Common myeloid progenitor, CD34-positive (primary cell): ENCODE data around the gene AKNA.

Experiments
- CTCF ChIA-PET: fragments of 350-600 bp; sonication (Branson Sonifier 250); formaldehyde crosslinking; loops from one replicate; lab custom pipeline; 2021; ENCODE audit warnings: antibody characterized with exemption; lab: Charles Lee
- POLR2A ChIA-PET: fragments of 350-600 bp; sonication (Branson Sonifier 250); formaldehyde crosslinking; loops from one replicate; lab custom pipeline; 2021; ENCODE audit warnings: antibody characterized with exemption; lab: Charles Lee
- DNase-seq, 3 donors: peaks; one replicate each; pipeline versions ENCODE4 v3.0.0 to v3.0.0-alpha.2; 2013
- H3K27ac ChIP-seq, 2 experiments: 1 replicate in 1 of 2; 2 replicates in 1 of 2; pipeline ENCODE4 v1.7.0; 2013; ENCODE audit warnings: inconsistent platforms in 2 of 2, low read length in 2 of 2, mild to moderate bottlenecking in 2 of 2, low read depth in 1 of 2, moderate library complexity in 1 of 2; ENCODE audit not compliant: severe bottlenecking in 2 of 2, insufficient read depth in 1 of 2, poor library complexity in 1 of 2
- H3K27me3 ChIP-seq, 5 experiments: replicated peaks in 2 of 5; 1 replicate in 3 of 5; 2 replicates in 2 of 5; pipeline versions ENCODE4 v1.6.1 to v1.7.0; 2013; ENCODE audit warnings: low read length in 4 of 5, mild to moderate bottlenecking in 2 of 5, moderate library complexity in 2 of 5, inconsistent platforms in 1 of 5; ENCODE audit not compliant: insufficient read depth in 5 of 5, control insufficient read depth in 4 of 5
- H3K36me3 ChIP-seq, 4 experiments: 1 replicate in 2 of 4; 2 replicates in 2 of 4; pipeline versions ENCODE4 v1.6.1 to v1.7.0; 2013; ENCODE audit warnings: low read length in 3 of 4, control low read depth in 1 of 4, mild to moderate bottlenecking in 1 of 4; ENCODE audit not compliant: control insufficient read depth in 4 of 4, insufficient read depth in 4 of 4
- H3K4me1 ChIP-seq, 4 experiments: 1 replicate in 3 of 4; 2 replicates in 1 of 4; pipeline versions ENCODE4 v1.6.1 to v1.7.1; 2013; ENCODE audit warnings: low read length in 3 of 4, mild to moderate bottlenecking in 3 of 4, control low read depth in 1 of 4, inconsistent platforms in 1 of 4, moderate library complexity in 1 of 4; ENCODE audit not compliant: control insufficient read depth in 4 of 4, insufficient read depth in 4 of 4; ENCODE audit errors: control extremely low read depth in 1 of 4
- H3K4me3 ChIP-seq, 7 experiments: 1 replicate in 4 of 7; 2 replicates in 3 of 7; pipeline versions ENCODE4 v1.5.1 to v1.7.0; 2013; ENCODE audit warnings: mild to moderate bottlenecking in 7 of 7, low read length in 6 of 7, moderate library complexity in 6 of 7, inconsistent platforms in 2 of 7, low read depth in 2 of 7, control low read depth in 1 of 7; ENCODE audit not compliant: insufficient read depth in 4 of 7, control insufficient read depth in 1 of 7; ENCODE audit errors: extremely low read depth in 1 of 7
- H3K9me3 ChIP-seq, 5 experiments: 1 replicate in 4 of 5; 2 replicates in 1 of 5; pipeline versions ENCODE4 v1.6.1 to v1.7.1; 2013; ENCODE audit warnings: low read length in 4 of 5, mild to moderate bottlenecking in 2 of 5, inconsistent platforms in 1 of 5, low read depth in 1 of 5, moderate library complexity in 1 of 5; ENCODE audit not compliant: control insufficient read depth in 4 of 5, insufficient read depth in 2 of 5; ENCODE audit errors: control extremely low read depth in 1 of 5
- WGBS: methylation state at CpG from one replicate; pipeline ENCODE4 v1.1.5; 2013; ENCODE audit not compliant: insufficient coverage; 5-methylcytosine and 5-hydroxymethylcytosine counted together

Gene AKNA

DNA sequence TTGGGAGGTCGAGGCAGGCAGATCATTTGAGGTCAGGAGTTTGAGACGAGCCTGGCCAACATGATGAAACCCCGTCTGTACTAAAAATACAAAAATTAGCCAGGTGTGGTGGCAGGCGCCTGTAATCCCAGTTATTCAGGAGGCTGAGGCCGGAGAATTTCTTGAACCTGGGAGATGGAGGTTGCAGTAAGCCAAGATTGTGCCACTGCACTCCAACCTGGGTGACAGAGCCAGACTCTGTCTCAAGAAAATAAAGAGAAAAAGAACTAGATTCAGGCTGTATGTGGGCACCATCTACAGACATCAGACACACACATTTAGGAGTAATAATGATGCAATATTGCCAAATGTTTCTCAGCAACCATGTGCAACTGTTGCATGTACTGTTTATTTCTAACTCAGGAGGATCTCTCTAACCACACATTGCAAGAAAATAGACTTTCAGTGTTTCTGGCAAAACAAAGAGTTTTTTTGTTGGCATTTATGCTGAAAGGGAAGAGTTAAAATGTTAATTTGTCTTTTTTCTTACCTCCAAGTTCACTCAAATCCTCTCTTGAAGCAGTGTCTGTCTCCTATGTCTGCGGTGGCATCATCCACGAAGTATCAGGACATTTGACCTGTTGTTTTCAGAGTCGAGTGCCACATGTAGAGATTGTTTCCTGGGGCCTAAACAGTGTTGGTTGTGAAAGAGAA, 70.0 kb downstream of the AKNA start:
- H3K4me1 ChIP-seq, result no peaks in the 10 kb centered on the region
- H3K36me3 ChIP-seq, result no peaks in the 10 kb centered on the region
- peak in 1 of 3 donors; percentile 29 for DNase-seq
- H3K27me3 ChIP-seq, result no peaks in the 10 kb centered on the region
- H3K4me3 ChIP-seq, result no peak overlapping the region
- POLR2A ChIA-PET, result no interaction called here
- CTCF ChIA-PET, result no interaction called here
- H3K9me3 ChIP-seq, result peaks cover 0 to 3% (median 0%) of the 10 kb centered on the region in 5 experiments
- 96% methylated on average over 5 of the region's 8 CpGs for WGBS
- no peak overlapping the region for H3K27ac ChIP-seq

- CTCF ChIA-PET, result interaction anchor here (1.5 kb wide), 1 partner anchor 19 kb away, joined by 3 read pairs; no protein-coding TSS in a partner anchor
Measured at GRCh38 chr9:114316605-114317230, 71.1 kb downstream of the AKNA start.

DNA sequence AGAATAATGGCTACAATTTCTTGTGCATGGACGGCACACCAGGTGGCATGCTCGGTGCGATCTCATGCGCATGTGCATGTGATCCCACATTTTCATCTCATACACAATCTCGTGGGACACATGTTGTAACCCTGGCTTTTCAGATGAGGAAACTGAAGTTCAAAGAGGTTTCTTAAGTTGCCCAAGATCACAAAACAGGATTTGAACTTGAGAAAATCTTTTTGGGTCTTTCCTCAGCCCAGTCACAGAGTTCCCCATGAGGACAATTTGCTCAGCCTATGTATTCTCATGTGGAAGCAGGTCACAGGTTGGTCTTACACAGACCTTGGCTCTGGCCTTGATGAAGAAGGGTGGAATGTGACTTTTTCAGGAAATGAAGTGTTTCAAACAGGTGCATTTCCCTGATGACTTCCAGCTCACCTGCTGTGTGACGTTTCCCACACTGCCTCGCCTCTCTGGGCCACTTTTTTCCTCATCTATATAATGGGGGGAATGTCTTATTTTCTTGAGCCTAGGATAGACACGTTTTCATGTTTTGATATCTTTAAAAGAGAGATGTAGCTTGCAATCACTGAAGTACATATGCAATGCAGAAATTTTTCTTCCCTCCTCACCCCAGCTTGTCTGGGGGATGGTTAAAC, 71.9 kb downstream of the AKNA start:
- H3K27me3 ChIP-seq, result no peaks in the 10 kb centered on the region
- H3K27ac ChIP-seq, result no peak overlapping the region
- ChIA-PET POLR2A (no interaction called here), CTCF (interaction anchor here (1.5 kb wide), 1 partner anchor 18 kb away, joined by 3 read pairs; no protein-coding TSS in a partner anchor)
- H3K36me3 ChIP-seq, result no peaks in the 10 kb centered on the region
- no peak overlapping the region for H3K4me3 ChIP-seq
- peaks cover 0 to 3% (median 0%) of the 10 kb centered on the region in 5 experiments for H3K9me3 ChIP-seq
- no peak for DNase-seq
- no peaks in the 10 kb centered on the region for H3K4me1 ChIP-seq
- WGBS, result 93% methylated on average over 7 of the region's 8 CpGs

More at GRCh38 chr9:114316605-114317230, 71.1 kb downstream of the AKNA start:
- Histone ChIP-seq H3K27ac (no peak overlapping the region), H3K9me3 (peaks cover 0 to 3% (median 0%) of the 10 kb centered on the region in 5 experiments), H3K27me3 (no peaks in the 10 kb centered on the region), H3K4me3 (no peak overlapping the region), H3K36me3 (no peaks in the 10 kb centered on the region), H3K4me1 (no peaks in the 10 kb centered on the region)
- DNase-seq, result no peak
- POLR2A ChIA-PET, result no interaction called here
- 100% methylated on average over 4 of the region's 10 CpGs for WGBS

- no peaks in the 10 kb centered on the region for H3K4me1 ChIP-seq
- H3K36me3 ChIP-seq, result no peaks in the 10 kb centered on the region
- H3K27ac ChIP-seq, result no peak overlapping the region
- no peaks in the 10 kb centered on the region for H3K27me3 ChIP-seq
- H3K9me3 ChIP-seq, result peaks cover 0 to 3% (median 0%) of the 10 kb centered on the region in 5 experiments
- H3K4me3 ChIP-seq, result no peak overlapping the region
- POLR2A ChIA-PET, result no interaction called here
- CTCF ChIA-PET, result no interaction called here
- DNase-seq, result no peak
- WGBS, result 93% methylated on average over 6 of the region's 8 CpGs
Measured at GRCh38 chr9:114314881-114315722, 72.7 kb downstream of the AKNA start.

DNA sequence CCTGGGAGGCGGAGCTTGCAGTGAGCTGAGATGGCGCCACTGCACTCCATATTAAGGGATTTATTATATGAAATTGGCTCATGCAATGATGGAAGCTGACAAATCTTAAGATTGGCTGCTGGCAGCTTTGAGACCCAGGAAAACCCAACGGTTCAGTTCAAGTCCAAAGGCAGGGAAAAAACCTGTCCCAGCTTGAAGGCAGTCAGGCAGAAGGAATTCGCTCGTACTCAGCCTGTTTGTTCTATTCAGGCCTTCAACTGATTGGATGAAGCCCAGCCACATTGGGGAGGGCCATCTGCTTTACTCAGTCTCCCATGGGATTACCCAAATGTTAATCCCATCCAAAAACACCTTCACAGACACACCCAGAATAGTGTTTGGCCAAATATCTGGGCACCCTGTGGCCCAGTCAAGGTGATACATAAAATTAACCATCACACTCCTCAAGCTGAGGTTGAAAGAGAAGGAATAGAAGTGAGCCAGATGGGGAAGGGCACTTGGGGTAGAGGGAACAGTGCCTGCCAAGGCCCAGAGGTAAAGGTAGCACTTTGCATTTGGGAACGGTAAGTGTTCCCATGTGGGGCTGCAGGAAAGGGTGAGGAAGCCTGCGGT, 73.4 kb downstream of the AKNA start:
- Histone ChIP-seq H3K4me1 (no peaks in the 10 kb centered on the region), H3K9me3 (peaks cover 0 to 3% (median 0%) of the 10 kb centered on the region in 5 experiments), H3K27ac (no peak overlapping the region), H3K4me3 (no peak overlapping the region), H3K27me3 (no peaks in the 10 kb centered on the region), H3K36me3 (no peaks in the 10 kb centered on the region)
- ChIA-PET POLR2A (interaction anchor here (0.6 kb wide), 1 partner anchor 1033 kb away, joined by 3 read pairs; no protein-coding TSS in a partner anchor), CTCF (interaction anchor here (1.4 kb wide), 1 partner anchor 22 kb away, joined by 5 read pairs; no protein-coding TSS in a partner anchor)
- no peak for DNase-seq
- 81% methylated on average over 6 of the region's 7 CpGs for WGBS

DNA sequence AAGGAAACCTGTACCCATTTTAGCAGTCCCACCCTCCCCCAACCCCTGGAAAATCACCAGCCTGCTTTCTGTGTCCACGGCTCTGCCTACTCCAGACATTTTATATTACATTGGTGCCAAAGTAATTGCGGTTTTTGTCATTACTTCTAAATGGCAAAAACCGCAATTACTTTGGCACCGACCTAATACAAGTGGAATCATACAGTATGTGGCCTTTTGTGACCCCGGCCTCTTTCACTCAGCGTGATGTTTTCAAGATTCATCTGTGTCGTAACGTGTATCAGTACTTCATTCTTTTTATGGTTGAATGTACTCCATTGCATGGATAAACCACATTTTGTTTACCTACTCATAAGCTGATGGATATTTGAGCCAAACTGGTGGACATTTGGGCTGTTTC, 74.6 kb downstream of the AKNA start:
- H3K9me3 ChIP-seq, result peaks cover 0 to 3% (median 0%) of the 10 kb centered on the region in 5 experiments
- no peak overlapping the region for H3K4me3 ChIP-seq
- no peaks in the 10 kb centered on the region for H3K27me3 ChIP-seq
- 96% methylated on average over 6 of the region's 8 CpGs for WGBS
- DNase-seq, result no peak
- no peaks in the 10 kb centered on the region for H3K4me1 ChIP-seq
- H3K27ac ChIP-seq, result no peak overlapping the region
- no peaks in the 10 kb centered on the region for H3K36me3 ChIP-seq
- ChIA-PET POLR2A (no interaction called here), CTCF (interaction anchor here (1.4 kb wide), 1 partner anchor 21 kb away, joined by 5 read pairs; no protein-coding TSS in a partner anchor)
